Mucosa of descending colon (tissue), 3 donors: ENCODE results near the gene PTPN20. TPM values are rescaled to one million over a fixed set of nuclear protein-coding genes. Genes with fewer than 3 reads are reported as not detected.
"Not testable (repeated sequence)": the region's sequence is repeated elsewhere in the genome, so short reads cannot be mapped to it uniquely, and the experiment has no call there.

ENCODE experiments used
- ATAC-seq: fragments of 200-7000 bp; cut with Tn5 transposase; one replicate; pipeline ENCODE4 v1.9.1; 2020; ENCODE audit warnings: mild to moderate bottlenecking, moderate library complexity
- DNase-seq, 3 donors: peaks; one replicate each; pipeline ENCODE4 v3.0.0-alpha.2; 2020
- H3K36me3 ChIP-seq: fragments of 200-600 bp; one replicate; pipeline ENCODE4 v1.8.0; 2021; ENCODE audit warnings: low read depth, mild to moderate bottlenecking
- H3K4me1 ChIP-seq: fragments of 200-600 bp; one replicate; pipeline ENCODE4 v1.8.0; 2021; ENCODE audit warnings: low read depth, mild to moderate bottlenecking
- H3K4me3 ChIP-seq: fragments of 200-600 bp; one replicate; pipeline ENCODE4 v1.8.0; 2021; ENCODE audit warnings: mild to moderate bottlenecking
- H3K9me3 ChIP-seq: fragments of 200-600 bp; one replicate; pipeline ENCODE4 v1.8.0; 2021; ENCODE audit warnings: mild to moderate bottlenecking
- intact Hi-C, 2 donors: fragments of 100-400 bp; cut with DNase I in 1 of 2; cut with micrococcal nuclease in 1 of 2; formaldehyde crosslinking; loops; one replicate each; pipeline versions ENCODE4 v1.11.0 to v1.11.1; 2022; cut with DNase I, micrococcal nuclease
- total RNA-seq, 3 donors: library from RNA; stranded (reverse); fragmentation: NEBNext Ultra II Directional in 2 of 3; extraction: Animal tissue kit (Norgen Biotek cat#: 25700) in 2 of 3; gene quantifications; one replicate each; pipeline versions ENCODE4 v1.2.1 to v1.2.4, GENCODE V29; 2021 to 2023
- donor health status: DM: no; HTN: no; CAD: no; lungs with moderate emphysema.
- donor health status: DM: no; HTN: no; CAD: no.
- donor health status: DM: no; HTN: yes; CAD: no.

Gene PTPN20
- total RNA-seq, 3 donors from 2014 or later = 1.6 to 6.5 (median 1.7) TPM

GRCh38 chr10:46922498-46922897 is 11.3 kb downstream of the PTPN20 start:
- DNase-seq, H3K4me1 ChIP-seq, intact Hi-C loops, H3K4me3 ChIP-seq, H3K9me3 ChIP-seq, H3K36me3 ChIP-seq: not testable (repeated sequence)
- peak; percentile 75 for ATAC-seq

- DNase-seq, intact Hi-C loops, H3K4me3 ChIP-seq, ATAC-seq, H3K4me1 ChIP-seq, H3K36me3 ChIP-seq, H3K9me3 ChIP-seq: not testable (repeated sequence)
Measured at GRCh38 chr10:46925156-46925555, 13.9 kb downstream of the PTPN20 start.

DNA sequence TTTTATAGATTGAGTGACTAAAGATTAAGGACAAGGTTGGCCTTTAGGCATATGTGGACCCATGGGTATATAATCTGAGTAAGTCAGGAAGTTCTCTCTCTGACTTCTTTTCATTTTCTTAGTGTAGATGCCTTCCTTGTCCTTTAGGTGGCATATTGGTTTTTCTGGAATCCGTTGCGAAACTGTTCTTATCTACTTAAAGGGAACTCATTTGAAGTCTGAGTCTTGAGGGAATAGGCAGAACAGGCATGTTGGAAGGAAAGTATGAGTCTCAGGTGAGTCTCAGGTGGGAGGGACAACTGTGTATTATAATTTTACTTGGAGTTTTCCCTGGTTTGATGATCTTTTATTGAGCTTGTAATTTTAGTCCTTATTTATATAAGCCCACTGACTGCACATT is 14.6 kb downstream of the PTPN20 start:
- ATAC-seq = peak; percentile 52
- intact Hi-C loops, DNase-seq: not testable (repeated sequence)

GRCh38 chr10:46928810-46929209 is 17.6 kb downstream of the PTPN20 start:
- ATAC-seq, H3K4me3 ChIP-seq, H3K9me3 ChIP-seq, H3K4me1 ChIP-seq, H3K36me3 ChIP-seq, intact Hi-C loops, DNase-seq: not testable (repeated sequence)

More for the DNA sequence above, 14.6 kb downstream of the PTPN20 start:
- H3K4me1 ChIP-seq, H3K9me3 ChIP-seq, H3K4me3 ChIP-seq, H3K36me3 ChIP-seq: not testable (repeated sequence)

GRCh38 chr10:46932383-46932782 is 21.2 kb downstream of the PTPN20 start:
- intact Hi-C loops, DNase-seq, H3K36me3 ChIP-seq, H3K4me1 ChIP-seq, H3K9me3 ChIP-seq, ATAC-seq, H3K4me3 ChIP-seq: not testable (repeated sequence)

- ATAC-seq, H3K9me3 ChIP-seq, H3K4me1 ChIP-seq, H3K4me3 ChIP-seq, H3K36me3 ChIP-seq, intact Hi-C loops, DNase-seq: not testable (repeated sequence)
Measured at GRCh38 chr10:46941091-46941490, 29.9 kb downstream of the PTPN20 start.

GRCh38 chr10:46948687-46949518 is 37.7 kb downstream of the PTPN20 start:
- ATAC-seq, H3K9me3 ChIP-seq, H3K4me1 ChIP-seq, DNase-seq, H3K4me3 ChIP-seq, intact Hi-C loops, H3K36me3 ChIP-seq: not testable (repeated sequence)

GRCh38 chr10:46952540-46952939 is 41.3 kb downstream of the PTPN20 start:
- H3K4me1 ChIP-seq, intact Hi-C loops, H3K4me3 ChIP-seq, ATAC-seq, H3K36me3 ChIP-seq, H3K9me3 ChIP-seq, DNase-seq: not testable (repeated sequence)

- intact Hi-C loops = not testable (repeated sequence)
Measured at GRCh38 chr10:46960742-46961141, 49.5 kb downstream of the PTPN20 start.

DNA sequence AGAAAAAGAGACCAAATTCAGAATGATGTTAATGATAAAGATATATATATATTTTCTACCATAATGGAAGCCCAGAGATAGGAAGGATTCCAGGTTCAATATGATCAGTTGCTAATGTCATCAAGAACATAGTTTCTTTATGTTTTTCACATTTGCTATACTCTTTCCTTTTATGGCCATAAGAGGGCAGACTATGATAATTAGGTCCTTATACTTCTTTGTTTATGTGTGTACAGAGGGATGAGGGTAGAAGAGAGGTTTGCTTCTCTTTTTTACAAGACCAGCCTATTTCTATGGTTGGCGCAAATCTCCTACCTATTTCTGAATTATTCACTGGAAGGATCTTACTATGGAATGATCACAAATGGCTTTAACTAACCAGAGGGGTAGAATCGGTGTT is 52.1 kb downstream of the PTPN20 start:
- ATAC-seq, intact Hi-C loops, H3K4me1 ChIP-seq, H3K9me3 ChIP-seq, H3K4me3 ChIP-seq, DNase-seq, H3K36me3 ChIP-seq: not testable (repeated sequence)

More at GRCh38 chr10:46960742-46961141, 49.5 kb downstream of the PTPN20 start:
- not testable (repeated sequence) for ATAC-seq, H3K36me3 ChIP-seq, H3K9me3 ChIP-seq, H3K4me1 ChIP-seq, H3K4me3 ChIP-seq, DNase-seq

DNA sequence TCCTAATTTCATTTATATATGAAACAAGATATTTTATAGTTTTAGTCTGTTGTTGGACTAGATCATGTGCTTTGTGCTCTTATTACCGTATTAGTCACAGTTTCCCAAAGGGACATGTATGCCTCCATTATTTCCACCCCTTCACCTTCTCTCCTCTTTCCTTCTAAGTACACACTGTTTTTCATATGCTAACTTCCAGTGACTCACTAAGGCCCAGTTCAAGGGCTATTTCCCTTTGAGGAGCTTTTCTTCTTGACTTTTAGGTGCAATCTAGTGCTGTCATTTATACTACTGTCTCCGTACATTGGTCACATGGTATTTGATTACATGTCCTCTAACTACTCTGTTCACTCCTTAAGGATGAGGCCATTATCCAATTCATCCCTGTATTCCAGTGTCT is 55.8 kb downstream of the PTPN20 start:
- H3K9me3 ChIP-seq, H3K36me3 ChIP-seq, H3K4me3 ChIP-seq, DNase-seq, ATAC-seq, intact Hi-C loops, H3K4me1 ChIP-seq: not testable (repeated sequence)

GRCh38 chr10:46980223-46980622 is 69.0 kb downstream of the PTPN20 start:
- intact Hi-C loops, H3K4me3 ChIP-seq, H3K36me3 ChIP-seq, DNase-seq, ATAC-seq, H3K9me3 ChIP-seq, H3K4me1 ChIP-seq: not testable (repeated sequence)

DNA sequence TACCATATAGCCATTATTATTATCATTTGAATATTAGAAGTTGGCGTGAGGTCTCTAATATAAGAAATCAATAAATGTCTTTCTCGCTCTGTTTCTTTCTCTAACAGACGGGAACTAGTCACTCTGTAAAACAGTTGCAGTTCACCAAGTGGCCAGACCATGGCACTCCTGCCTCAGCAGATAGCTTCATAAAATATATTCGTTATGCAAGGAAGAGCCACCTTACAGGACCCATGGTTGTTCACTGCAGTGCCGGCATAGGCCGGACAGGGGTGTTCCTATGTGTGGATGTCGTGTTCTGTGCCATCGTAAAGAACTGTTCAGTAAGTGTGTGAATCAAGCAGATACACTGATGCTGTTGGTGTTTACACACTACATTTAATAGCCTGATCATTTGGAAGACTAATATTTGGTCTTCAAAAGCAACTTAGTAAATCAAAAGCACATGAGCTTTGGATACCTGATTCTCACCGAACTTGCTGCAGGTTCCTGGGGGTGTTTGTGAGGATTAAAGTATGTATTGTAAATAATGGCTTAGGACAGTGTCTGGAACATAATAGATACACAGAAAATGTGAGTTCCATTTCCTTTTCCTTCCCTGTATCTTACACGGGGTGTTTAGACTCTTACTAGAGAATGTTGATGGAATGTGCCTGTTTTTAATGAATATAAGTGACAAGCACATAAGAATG is 76.2 kb downstream of the PTPN20 start:
- intact Hi-C loops, DNase-seq, H3K36me3 ChIP-seq, H3K9me3 ChIP-seq, H3K4me3 ChIP-seq, H3K4me1 ChIP-seq: not testable (repeated sequence)
- ATAC-seq = peak; percentile 99
